Measurements from ENCODE around the gene WDR5B.

Gene WDR5B

DNA sequence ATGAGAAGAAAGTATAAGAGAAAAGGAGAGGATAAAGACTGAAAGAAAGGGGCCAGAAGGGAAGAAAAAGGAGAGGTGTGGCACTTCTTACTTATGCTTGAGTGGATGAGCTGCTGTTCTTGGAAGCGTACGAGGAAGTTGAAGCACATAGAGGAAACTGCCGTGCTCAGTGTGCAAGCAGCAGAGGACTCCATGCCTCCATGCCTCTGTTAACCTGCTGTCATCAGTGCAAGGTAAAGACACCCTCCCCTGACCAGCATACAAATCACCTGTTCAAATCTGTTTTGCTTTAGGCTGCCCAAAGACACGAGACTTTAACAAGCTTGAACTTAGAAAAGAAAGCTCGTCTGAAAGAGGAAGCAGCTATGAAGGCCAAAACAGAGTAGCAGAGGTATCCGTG is 6.4 kb downstream of the WDR5B start:
- no peak for DNase-seq (ENCODE audit: low read depth in 2 of 2)

- no peak for DNase-seq (ENCODE audit: low read depth in 2 of 2)
Measured at GRCh38 chr3:122407946-122408345, 7.9 kb downstream of the WDR5B start.

GRCh38 chr3:122406198-122406597 is 9.7 kb downstream of the WDR5B start:
- no peak for DNase-seq (ENCODE audit: low read depth in 2 of 2)

DNA sequence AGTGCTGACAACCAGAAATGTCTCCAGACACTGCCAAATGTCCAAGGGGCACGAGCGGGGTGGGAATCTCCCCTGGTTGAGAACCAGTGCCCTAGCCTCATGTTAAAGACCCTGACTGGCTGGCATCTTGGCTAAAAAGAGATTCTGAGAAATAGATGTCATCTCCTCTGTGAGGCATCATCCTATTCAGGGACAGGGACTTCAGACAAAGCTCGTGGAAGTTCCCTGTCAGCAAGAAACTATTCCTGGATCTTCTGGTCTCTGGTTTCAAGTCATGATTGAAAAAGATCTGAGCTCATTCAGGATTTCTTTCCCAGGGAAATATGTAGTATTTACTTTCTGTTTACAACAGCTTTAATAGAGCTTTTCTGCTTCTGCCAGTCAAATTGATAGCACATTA is 10.8 kb downstream of the WDR5B start:
- no peak for DNase-seq (ENCODE audit: low read depth in 2 of 2)

DNA sequence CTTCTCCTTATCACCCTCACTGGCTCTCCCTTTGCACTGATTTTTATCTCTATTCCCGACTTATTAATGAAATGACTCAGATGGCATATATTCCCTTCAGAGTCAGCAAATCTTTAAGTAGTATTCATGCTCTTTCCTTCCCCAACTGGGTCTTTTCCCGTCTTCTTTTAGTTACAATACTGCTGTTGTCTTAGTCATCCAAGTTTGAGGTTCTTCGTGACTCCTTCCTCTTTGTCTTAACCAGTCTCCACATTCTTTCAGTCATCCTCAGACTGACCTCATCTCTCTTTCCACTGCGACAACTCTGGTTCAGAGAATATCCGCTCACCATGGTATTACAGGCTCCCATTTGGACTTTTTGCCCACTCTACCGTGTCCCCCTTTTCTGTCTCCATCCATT is 12.4 kb downstream of the WDR5B start:
- DNase-seq (ENCODE audit: low read depth in 2 of 2), result no peak

DNA sequence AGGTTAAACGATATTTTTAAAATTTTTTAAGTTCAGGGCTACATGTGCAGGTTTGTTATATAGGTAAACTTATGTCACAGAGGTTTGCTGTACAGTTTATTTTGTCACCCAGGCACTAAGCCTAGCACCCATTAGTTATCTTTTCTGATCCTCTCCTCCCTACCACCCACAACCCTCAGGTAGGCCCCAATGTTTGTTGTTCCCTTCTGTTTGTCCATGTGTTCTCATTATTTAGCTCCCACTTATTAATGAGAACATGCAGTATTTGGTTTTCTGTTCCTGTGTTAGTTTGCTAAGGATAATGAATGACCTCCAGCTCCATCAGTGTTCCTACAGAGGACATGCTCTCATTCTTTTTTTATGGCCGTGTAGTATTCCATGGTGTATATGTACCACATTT is 16.9 kb downstream of the WDR5B start:
- no peak for DNase-seq (ENCODE audit: low read depth in 2 of 2)

DNA sequence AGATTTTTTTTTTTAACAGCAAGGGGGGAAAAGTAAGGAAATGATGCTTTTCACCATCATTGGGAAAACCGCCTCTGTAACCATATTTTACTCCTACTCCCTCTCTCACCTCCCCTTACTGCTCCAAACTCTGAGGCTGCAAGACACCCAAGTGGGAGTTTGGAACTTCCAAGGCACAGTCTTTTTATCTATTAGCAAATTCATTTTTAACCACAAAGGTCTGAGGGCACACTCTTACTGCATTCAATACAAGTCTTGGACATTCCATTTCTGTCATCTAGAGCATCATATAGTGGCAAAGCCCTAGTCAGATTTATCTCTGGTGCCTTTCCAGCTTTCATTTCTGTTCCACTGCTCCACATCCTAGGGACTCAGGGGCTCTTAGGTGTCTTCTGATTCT is 18.7 kb downstream of the WDR5B start:
- DNase-seq (ENCODE audit: low read depth in 2 of 2), result no peak

- no peak for DNase-seq (ENCODE audit: low read depth in 2 of 2)
Measured at GRCh38 chr3:122396511-122396910, 19.4 kb downstream of the WDR5B start.

DNA sequence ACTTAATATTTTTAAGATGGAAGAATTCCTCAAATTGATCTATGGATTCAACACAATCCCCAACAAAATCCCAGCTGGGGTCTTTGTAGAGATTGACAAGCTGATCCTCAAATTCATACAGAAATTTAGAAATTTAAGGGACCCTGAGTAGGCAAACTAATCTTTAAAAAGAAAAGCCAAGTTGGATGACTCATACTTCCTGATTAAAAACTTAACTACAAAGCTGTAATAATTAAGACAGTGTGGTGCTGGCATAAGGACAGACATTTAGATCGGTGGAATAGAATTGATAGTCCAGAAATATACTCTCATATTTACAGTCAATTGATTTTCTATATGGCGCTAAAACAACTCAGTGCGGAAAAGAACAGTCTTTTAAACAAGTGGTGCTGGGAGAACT is 20.3 kb downstream of the WDR5B start:
- DNase-seq (ENCODE audit: low read depth in 2 of 2), result no peak

- DNase-seq (ENCODE audit: low read depth in 2 of 2), result no peak
Measured at GRCh38 chr3:122394173-122394572, 21.7 kb downstream of the WDR5B start.

GRCh38 chr3:122392868-122393844 is 22.7 kb downstream of the WDR5B start:
- DNase-seq (ENCODE audit: low read depth in 2 of 2), result no peak

DNA sequence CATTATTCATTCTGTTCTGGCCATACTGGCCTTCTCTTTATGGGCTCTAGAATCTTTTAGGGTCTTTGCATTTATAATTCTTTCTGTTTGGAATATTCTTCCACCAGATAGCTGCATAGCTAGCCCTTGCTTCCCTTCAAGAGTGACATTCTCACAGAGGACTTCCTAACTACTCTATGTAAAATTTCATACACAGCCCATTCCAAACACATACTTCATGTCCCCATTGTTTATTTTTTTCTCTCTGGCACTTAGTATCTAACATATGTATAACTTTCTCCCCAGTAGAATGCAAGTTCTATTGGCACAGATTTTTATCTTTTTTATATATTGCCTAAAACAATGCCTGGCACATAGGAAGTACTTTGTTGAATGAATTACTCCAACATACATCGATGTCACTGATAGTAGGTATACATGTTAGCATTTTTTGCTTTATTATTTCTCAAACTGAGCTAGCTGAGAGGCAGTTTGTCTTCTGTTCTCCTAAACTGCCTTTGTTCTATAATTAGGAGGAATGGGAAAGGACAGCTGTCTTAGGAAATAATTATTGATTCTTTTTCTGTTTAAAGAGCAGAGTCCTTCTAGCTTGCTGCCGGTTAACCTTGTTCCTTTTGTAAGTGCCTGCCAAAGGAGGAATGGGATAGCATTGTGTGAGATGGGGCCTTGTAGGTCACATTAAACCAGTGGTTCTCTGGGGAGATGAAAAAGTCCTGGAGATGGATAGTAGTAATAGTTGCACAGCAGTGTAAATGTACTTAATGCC is 24.0 kb downstream of the WDR5B start:
- no peak for DNase-seq (ENCODE audit: low read depth in 2 of 2)

GRCh38 chr3:122390665-122391064 is 25.2 kb downstream of the WDR5B start:
- DNase-seq (ENCODE audit: low read depth in 2 of 2), result no peak

GRCh38 chr3:122389892-122390291 is 26.0 kb downstream of the WDR5B start:
- no peak for DNase-seq (ENCODE audit: low read depth in 2 of 2)

DNA sequence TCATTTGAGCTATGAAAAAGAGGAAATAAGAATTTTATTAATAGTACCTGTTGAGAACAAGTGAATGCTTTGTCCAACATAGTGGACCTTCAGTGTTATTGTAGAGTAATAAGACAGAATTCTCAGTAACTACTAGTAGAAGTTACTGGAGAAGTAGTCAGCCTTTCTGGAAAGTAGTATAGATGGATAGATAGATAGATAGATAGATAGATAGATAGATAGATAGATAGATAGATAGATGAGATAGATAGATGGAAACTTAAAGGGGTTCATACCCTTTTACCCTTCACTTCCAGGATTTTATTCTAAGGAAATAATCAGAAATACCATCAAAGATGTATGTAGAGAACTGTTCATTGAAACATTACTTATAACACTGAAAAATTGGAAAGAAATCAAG is 26.7 kb downstream of the WDR5B start:
- DNase-seq (ENCODE audit: low read depth in 2 of 2), result no peak

GRCh38 chr3:122387709-122388108 is 28.2 kb downstream of the WDR5B start:
- no peak for DNase-seq (ENCODE audit: low read depth in 2 of 2)

GRCh38 chr3:122383771-122384697 is 31.8 kb downstream of the WDR5B start, which contains the start of gene FAM162A:
FAM162A (plus strand) TSS chr3:122384182; CDS start chr3:122384266, 84 bp downstream.
- DNase-seq (ENCODE audit: low read depth in 2 of 2), result peak; percentile 88

DNA sequence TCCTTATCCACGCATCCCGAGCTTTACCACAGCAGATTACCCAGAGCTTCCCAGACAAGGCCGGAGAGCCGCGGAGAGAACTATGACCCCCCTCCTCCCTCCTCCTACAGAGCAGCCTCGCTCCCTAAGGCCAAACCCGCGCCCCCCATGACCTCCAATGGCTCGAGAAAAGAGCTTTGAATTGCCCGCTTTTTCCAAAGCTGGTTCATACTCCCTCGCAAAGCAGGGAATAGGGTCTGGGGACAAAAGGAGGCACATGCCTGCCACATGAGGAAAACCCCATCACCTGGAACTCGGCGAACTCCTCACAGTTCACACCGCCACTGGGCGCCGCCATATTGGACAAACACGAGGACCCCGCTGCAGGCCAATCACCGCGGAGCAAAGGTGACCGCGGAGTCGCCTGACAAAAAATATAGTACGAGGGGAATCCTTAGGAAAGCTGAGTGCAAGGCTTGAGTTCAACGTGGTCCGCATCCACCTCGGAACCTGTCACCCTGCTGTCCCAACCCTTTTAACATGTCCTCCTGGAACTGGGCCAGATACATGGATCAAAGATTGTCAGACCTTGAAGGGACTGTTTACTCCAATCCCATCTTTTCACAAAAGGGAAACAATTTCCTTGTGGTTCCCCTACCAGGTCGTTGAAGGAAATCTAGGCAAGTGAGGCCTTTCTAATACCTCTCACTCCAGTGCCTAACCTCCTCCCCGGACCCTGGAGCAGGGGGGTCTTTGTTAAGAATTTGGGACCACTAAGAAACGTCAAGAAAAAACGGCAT is 32.8 kb downstream of the WDR5B start, which contains the start of gene MIX23:
TSS of gene MIX23 (minus strand) at position 344 of the 779 bp plus-strand sequence. CDS start at position 337, 7 bp downstream.
- peak; percentile 82 to 85 for DNase-seq (ENCODE audit: low read depth in 2 of 2)

DNA sequence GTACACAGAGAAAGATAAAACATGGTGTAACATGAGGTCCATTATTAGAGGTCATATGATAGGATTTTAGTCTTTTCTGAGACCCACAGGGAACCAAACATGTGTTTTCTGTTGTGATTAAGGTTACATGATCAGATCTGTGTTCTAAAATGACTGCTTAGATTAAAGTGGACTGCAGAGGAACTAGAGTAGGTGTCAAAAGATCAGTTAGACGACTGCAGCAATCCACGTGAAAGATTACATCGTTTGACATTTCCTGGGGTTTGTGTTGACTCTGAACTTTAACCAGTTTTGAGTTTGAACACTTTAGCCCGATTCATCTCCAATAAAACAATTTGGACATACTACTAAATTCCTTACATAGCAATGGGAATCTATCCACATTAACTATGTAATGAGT is 37.9 kb downstream of the WDR5B start:
- DNase-seq (ENCODE audit: low read depth in 2 of 2), result no peak

DNA sequence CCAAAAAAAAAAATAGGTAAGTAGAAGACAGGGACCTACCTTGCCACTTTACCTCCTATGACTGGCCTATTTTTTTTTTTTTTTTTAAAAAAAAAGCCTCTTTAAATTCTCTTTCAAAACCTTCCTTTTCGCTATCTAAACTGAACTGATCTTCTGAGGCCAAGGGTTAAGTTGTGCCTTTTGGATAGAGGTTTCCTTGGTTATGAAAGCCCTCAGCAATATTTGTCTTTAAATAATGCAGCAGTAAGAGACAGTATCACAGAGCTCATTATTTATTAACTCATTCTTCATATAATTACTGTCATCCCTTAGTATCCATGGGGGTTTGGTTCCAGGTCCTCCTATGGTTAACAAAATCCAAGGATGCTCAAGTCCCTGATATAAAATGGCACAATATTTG is 41.8 kb downstream of the WDR5B start:
- no peak for DNase-seq (ENCODE audit: low read depth in 2 of 2)

GRCh38 chr3:122366379-122366749 is 49.5 kb downstream of the WDR5B start:
- DNase-seq (ENCODE audit: low read depth in 2 of 2), result no peak
